A549 (cell line): ENCODE results near the gene ANO9. TPM values are rescaled to one million over a fixed set of nuclear protein-coding genes. Genes with fewer than 3 reads are reported as not detected.

Experiments
- ATAC-seq, 2 experiments: fragments of 200-7000 bp in 1 of 2; fragments of >200 bp in 1 of 2; cut with Nextera tagmentation in 1 of 2; cut with Tn5 transposase in 1 of 2; 3 replicates each; pipeline versions ENCODE4 v1.8.0 to v1.9.1; 2018 to 2020; ENCODE audit warnings: mild to moderate bottlenecking in 1 of 2, moderate library complexity in 1 of 2
- CTCF ChIA-PET: fragments of 300-600 bp; sonication (Branson Sonifier 250); formaldehyde crosslinking; extraction: SDS; loops from one replicate; lab custom pipeline; 2021; ENCODE audit warnings: antibody characterized with exemption, inconsistent platforms; lab: Yijun Ruan, JAX
- POLR2A ChIA-PET: fragments of 350-600 bp; formaldehyde crosslinking; extraction: SDS; loops from one replicate; lab custom pipeline; 2021; ENCODE audit warnings: antibody characterized with exemption, inconsistent platforms; lab: Yijun Ruan, JAX
- DNase-seq, 2 experiments: peaks; one replicate each; pipeline versions ENCODE4 v3.0.0 to v3.0.0-alpha.2; 2011 to 2016; ENCODE audit warnings: low read depth in 1 of 2, low spot score in 1 of 2
- FAIRE-seq: peaks from 2 replicates; lab custom pipeline; 2011; peaks lifted over from hg19 to GRCh38; lab: Jason Lieb, UNC
- H3K27ac ChIP-seq, 2 experiments: fragments of >200 bp; sonication (Bioruptor Twin); formaldehyde crosslinking; 3 replicates each; pipeline ENCODE4 v1.5.1; 2016 to 2017
- H3K4me1 ChIP-seq: fragments of >200 bp; sonication (Bioruptor Twin); formaldehyde crosslinking; 3 replicates; pipeline ENCODE4 v1.6.1; 2016
- H3K4me2 ChIP-seq: fragments of >200 bp; sonication (Bioruptor Twin); formaldehyde crosslinking; 3 replicates; pipeline ENCODE4 v1.6.1; 2016
- H3K4me3 ChIP-seq: fragments of >200 bp; sonication (Bioruptor Twin); formaldehyde crosslinking; 3 replicates; pipeline ENCODE4 v1.5.1; 2016
- H3K9me3 ChIP-seq: fragments of >200 bp; sonication (Bioruptor Twin); formaldehyde crosslinking; 3 replicates; pipeline ENCODE4 v1.6.1; 2016
- CBX2 ChIP-seq: fragments of 200-600 bp; sonication (generic); IDR thresholded peaks from 2 replicates; pipeline ENCODE4 v1.6.1; 2016; ENCODE audit warnings: low read depth, mild to moderate bottlenecking, borderline replicate concordance
- CBX8 ChIP-seq: fragments of 200-600 bp; sonication (generic); IDR thresholded peaks from 2 replicates; pipeline ENCODE4 v1.6.1; 2016
- CHD4 ChIP-seq: fragments of 200-600 bp; sonication (generic); IDR thresholded peaks from 2 replicates; pipeline ENCODE4 v1.6.1; 2016; ENCODE audit warnings: antibody characterized with exemption, mild to moderate bottlenecking, borderline replicate concordance
- E2F6 ChIP-seq: IDR thresholded peaks from 2 replicates; pipeline ENCODE4 v1.6.1; 2012; ENCODE audit warnings: low read depth, borderline replicate concordance
- ESRRA ChIP-seq: fragments of 150-350 bp; IDR thresholded peaks from 2 replicates; pipeline ENCODE4 v1.6.1; 2014; ENCODE audit warnings: mild to moderate bottlenecking, low read length, borderline replicate concordance
- FOXS1 ChIP-seq: fragments of 250-450 bp; sonication (Bioruptor Pico); IDR thresholded peaks from 2 replicates; pipeline ENCODE4 v1.5.0; 2020; ENCODE audit warnings: mild to moderate bottlenecking, moderate library complexity
- GATA3 ChIP-seq: IDR thresholded peaks from 2 replicates; pipeline ENCODE4 v1.6.1; 2012; ENCODE audit warnings: borderline replicate concordance
- HDAC2 ChIP-seq: fragments of 200-600 bp; sonication (generic); IDR thresholded peaks from 2 replicates; pipeline ENCODE4 v1.6.1; 2016
- HOXB5 ChIP-seq: fragments of 250-450 bp; sonication (Bioruptor Pico); IDR thresholded peaks from 2 replicates; pipeline ENCODE4 v1.5.0; 2020; ENCODE audit warnings: mild to moderate bottlenecking, moderate library complexity
- KDM1A ChIP-seq: fragments of 200-600 bp; sonication (generic); IDR thresholded peaks from 2 replicates; pipeline ENCODE4 v1.6.1; 2016; ENCODE audit warnings: low read depth, mild to moderate bottlenecking
- MAFK ChIP-seq: fragments of 450-650 bp; IDR thresholded peaks from 2 replicates; pipeline ENCODE4 v1.6.1; 2014; ENCODE audit not compliant: partially characterized antibody
- NFE2L2 ChIP-seq: fragments of 150-350 bp; conservative IDR thresholded peaks from 2 replicates; pipeline ENCODE4 v1.6.1; 2014; ENCODE audit warnings: low read length
- NR3C1 ChIP-seq: fragments of >200 bp; sonication (Bioruptor Twin); formaldehyde crosslinking; IDR thresholded peaks from 3 replicates; pipeline ENCODE4 v1.6.1; 2017
- POLR2A ChIP-seq: IDR thresholded peaks from 2 replicates; pipeline ENCODE4 v1.6.1; 2012; ENCODE audit warnings: mild to moderate bottlenecking, low read length
- RAD21 ChIP-seq, 2 experiments: fragments of >200 bp in 1 of 2; sonication (Bioruptor Twin) in 1 of 2; formaldehyde crosslinking in 1 of 2; IDR thresholded peaks in 1 of 2; conservative IDR thresholded peaks in 1 of 2; 2 replicates in 1 of 2; 3 replicates in 1 of 2; pipeline ENCODE4 v1.6.1; 2012 to 2018; ENCODE audit warnings: inconsistent platforms in 1 of 2
- RARB ChIP-seq: fragments of 250-450 bp; sonication (Bioruptor Pico); IDR thresholded peaks from 2 replicates; pipeline ENCODE4 v1.8.0; 2021; ENCODE audit warnings: mild to moderate bottlenecking, moderate library complexity
- SREBF2 ChIP-seq: fragments of 450-650 bp; IDR thresholded peaks from 2 replicates; pipeline ENCODE4 v1.6.1; 2014; ENCODE audit warnings: mild to moderate bottlenecking, moderate library complexity
- ZSCAN20 ChIP-seq: fragments of 250-450 bp; sonication (Bioruptor Pico); IDR thresholded peaks from 2 replicates; pipeline ENCODE4 v1.8.0; 2022; ENCODE audit warnings: mild to moderate bottlenecking, moderate library complexity
- WGBS: methylation state at CpG from one replicate; pipeline ENCODE4 v1.1.6; 2017; ENCODE audit errors: missing lambda C conversion rate; 5-methylcytosine and 5-hydroxymethylcytosine counted together
- polyA plus RNA-seq, 4 experiments: library from polyadenylated mRNA; depleted of rRNA in 3 of 4; stranded (reverse); fragments of >200 nt; fragmentation: RNase III in 1 of 4; extraction: RNeasy Plus Mini Kit Qiagen cat#74134 plus additional on column Dnase treatment in 1 of 4; gene quantifications; 2 replicates in 3 of 4; 3 replicates in 1 of 4; pipeline ENCODE4 v1.2.3, GENCODE V29; 2011 to 2017
- TF ChIP-seq, protein P1 (sequence below): fragments of >200 bp; sonication (Bioruptor Twin); formaldehyde crosslinking; IDR thresholded peaks from 3 replicates; pipeline ENCODE4 v1.5.1; 2016
- TF ChIP-seq, protein P2 (sequence below): fragments of 250-450 bp; sonication (Bioruptor Pico); IDR thresholded peaks from 2 replicates; pipeline ENCODE4 v1.5.0; 2020; ENCODE audit warnings: low read depth, mild to moderate bottlenecking, moderate library complexity

ANO9 gene
- polyA plus RNA-seq, 2 of the 4 experiments (the other 2 are of a cell fraction) = 0.50 to 0.66 TPM

DNA sequence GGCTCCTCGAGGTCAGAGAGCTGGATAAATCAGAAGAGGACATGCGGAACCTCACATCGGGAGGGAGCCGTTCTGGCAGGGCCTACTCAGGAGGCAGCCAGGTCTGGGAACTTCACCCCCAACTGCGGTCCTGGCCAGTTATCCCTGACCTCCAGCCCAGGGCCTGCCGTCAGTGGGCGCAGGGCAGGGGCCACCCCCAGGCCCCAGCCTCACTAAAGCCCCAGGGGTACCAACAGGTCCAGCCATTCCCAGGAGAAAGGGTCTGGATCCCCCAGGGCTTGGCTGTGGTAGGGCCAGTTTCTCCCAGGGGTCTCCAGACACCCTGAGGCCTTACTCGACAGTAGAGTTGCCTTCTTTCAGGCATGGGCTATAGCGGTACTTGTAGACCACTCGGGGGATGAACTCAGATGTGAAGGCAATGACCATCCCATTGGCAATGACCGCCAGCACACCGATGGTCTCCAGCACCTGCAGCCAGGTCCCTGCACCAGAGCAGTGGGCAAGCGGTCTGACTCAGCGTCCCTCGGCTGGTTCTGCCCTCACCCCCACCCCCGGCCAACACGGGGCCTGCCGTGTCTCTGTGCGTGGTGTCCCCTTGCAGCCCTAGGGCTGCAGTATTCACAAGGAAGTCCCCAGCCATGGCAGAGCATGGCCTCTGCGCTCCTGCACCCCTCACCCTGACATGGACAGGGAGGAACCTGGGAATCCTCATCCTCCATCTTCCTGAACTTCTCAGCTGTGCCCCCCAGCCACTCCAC is 22.4 kb downstream of the ANO9 start:
- Histone ChIP-seq H3K4me2 (no peak overlapping the region), H3K4me1 (peaks cover 4% of the 10 kb centered on the region; the same call in 1 of the 3 replicates), H3K27ac (no peak overlapping the region), H3K9me3 (no peaks in the 10 kb centered on the region), H3K4me3 (no peak overlapping the region)
- no peak for TF ChIP-seq RAD21 (conservative IDR thresholded peaks at IDR 0.05 in 1 of 2, IDR thresholded peaks at IDR 0.05 in 1 of 2)
- no peak for TF ChIP-seq CBX8
- TF ChIP-seq RARB (CRISPR knock-in tag) = no peak
- no peak for TF ChIP-seq GATA3
- no peak for TF ChIP-seq CBX2
- TF ChIP-seq HOXB5 (CRISPR knock-in tag) = no peak
- no peak for TF ChIP-seq HDAC2
- no peak for TF ChIP-seq CHD4
- TF ChIP-seq, protein P1, sequence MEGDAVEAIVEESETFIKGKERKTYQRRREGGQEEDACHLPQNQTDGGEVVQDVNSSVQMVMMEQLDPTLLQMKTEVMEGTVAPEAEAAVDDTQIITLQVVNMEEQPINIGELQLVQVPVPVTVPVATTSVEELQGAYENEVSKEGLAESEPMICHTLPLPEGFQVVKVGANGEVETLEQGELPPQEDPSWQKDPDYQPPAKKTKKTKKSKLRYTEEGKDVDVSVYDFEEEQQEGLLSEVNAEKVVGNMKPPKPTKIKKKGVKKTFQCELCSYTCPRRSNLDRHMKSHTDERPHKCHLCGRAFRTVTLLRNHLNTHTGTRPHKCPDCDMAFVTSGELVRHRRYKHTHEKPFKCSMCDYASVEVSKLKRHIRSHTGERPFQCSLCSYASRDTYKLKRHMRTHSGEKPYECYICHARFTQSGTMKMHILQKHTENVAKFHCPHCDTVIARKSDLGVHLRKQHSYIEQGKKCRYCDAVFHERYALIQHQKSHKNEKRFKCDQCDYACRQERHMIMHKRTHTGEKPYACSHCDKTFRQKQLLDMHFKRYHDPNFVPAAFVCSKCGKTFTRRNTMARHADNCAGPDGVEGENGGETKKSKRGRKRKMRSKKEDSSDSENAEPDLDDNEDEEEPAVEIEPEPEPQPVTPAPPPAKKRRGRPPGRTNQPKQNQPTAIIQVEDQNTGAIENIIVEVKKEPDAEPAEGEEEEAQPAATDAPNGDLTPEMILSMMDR = no peak
- TF ChIP-seq ESRRA = no peak
- TF ChIP-seq E2F6 = no peak
- TF ChIP-seq MAFK = no peak
- TF ChIP-seq KDM1A = no peak
- TF ChIP-seq FOXS1 (CRISPR knock-in tag) = no peak
- no peak for TF ChIP-seq ZSCAN20
- DNase-seq = no peak
- ChIA-PET CTCF (interaction anchor here (0.8 to 1.1 kb wide), 2 partner anchors 29 to 100 kb away, joined by 3 read pairs; no protein-coding TSS in a partner anchor), POLR2A (no interaction called here)
- FAIRE-seq = no peak
- ATAC-seq = no peak
- WGBS = 73% methylated on average over 17 of the region's 20 CpGs

GRCh38 chr11:418343-419247 is 23.2 kb downstream of the ANO9 start:
- CTCF ChIA-PET = interaction anchor here (0.6 to 1.1 kb wide), 3 partner anchors 8 to 30 kb away, joined by 3 read pairs; no protein-coding TSS in a partner anchor
- H3K4me1 ChIP-seq = peaks cover 5% of the 10 kb centered on the region; the same call in 1 of the 3 replicates
- FAIRE-seq (no peak), DNase-seq (no peak), ATAC-seq (no peak)
- POLR2A ChIA-PET = no interaction called here
- no peak overlapping the region for H3K4me3 ChIP-seq
- H3K4me2 ChIP-seq = no peak overlapping the region
- no peak overlapping the region for H3K27ac ChIP-seq
- H3K9me3 ChIP-seq = no peaks in the 10 kb centered on the region
- TF ChIP-seq SREBF2 = no peak
- no peak for TF ChIP-seq NR3C1
- TF ChIP-seq POLR2A = no peak
- TF ChIP-seq NFE2L2 = no peak
- TF ChIP-seq, protein P2, sequence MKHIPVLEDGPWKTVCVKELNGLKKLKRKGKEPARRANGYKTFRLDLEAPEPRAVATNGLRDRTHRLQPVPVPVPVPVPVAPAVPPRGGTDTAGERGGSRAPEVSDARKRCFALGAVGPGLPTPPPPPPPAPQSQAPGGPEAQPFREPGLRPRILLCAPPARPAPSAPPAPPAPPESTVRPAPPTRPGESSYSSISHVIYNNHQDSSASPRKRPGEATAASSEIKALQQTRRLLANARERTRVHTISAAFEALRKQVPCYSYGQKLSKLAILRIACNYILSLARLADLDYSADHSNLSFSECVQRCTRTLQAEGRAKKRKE (CRISPR knock-in tag) = no peak
- TF ChIP-seq ZSCAN20 = no peak
- TF ChIP-seq FOXS1 (CRISPR knock-in tag) = no peak
- WGBS = 87% methylated on average over 26 of the region's 30 CpGs
